DOHH2 (cell line): ENCODE results near the gene BPIFA3.

ENCODE experiments used
- EZH2phosphoT487 ChIP-seq: fragments of 200-600 bp; sonication (generic); IDR thresholded peaks from 2 replicates; pipeline ENCODE4 v1.6.1; 2017; ENCODE audit warnings: borderline replicate concordance, mild to moderate bottlenecking, antibody characterized with exemption, low read length, moderate library complexity, mixed read lengths
- TF ChIP-seq, protein P1 (sequence below): fragments of 200-600 bp; sonication (generic); IDR thresholded peaks from one replicate; pipeline ENCODE4 v1.5.1; 2014; ENCODE audit warnings: antibody characterized with exemption, mild to moderate bottlenecking, low read depth, low read length; ENCODE audit not compliant: poor library complexity, severe bottlenecking

DNA sequence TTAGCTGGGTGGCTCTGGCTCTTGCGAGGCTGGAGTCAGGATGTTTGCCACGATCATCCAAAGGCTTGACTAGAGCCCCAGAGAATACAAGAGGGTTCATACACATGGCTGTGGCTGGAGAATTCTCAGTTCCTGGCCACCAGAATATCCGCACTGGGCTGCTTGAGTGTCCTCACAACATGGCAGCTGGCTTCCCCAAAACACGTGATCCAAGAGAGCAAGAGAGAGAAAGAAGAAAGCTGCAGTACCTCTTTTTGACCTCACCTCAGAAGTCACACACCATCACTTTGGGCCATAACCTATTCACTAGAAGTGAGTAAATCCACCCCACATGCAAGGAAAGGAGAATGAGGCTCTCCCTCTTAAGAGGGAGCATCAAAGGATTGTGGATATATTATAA lies 44.3 kb downstream of the BPIFA3 start:
- TF ChIP-seq, protein P1, sequence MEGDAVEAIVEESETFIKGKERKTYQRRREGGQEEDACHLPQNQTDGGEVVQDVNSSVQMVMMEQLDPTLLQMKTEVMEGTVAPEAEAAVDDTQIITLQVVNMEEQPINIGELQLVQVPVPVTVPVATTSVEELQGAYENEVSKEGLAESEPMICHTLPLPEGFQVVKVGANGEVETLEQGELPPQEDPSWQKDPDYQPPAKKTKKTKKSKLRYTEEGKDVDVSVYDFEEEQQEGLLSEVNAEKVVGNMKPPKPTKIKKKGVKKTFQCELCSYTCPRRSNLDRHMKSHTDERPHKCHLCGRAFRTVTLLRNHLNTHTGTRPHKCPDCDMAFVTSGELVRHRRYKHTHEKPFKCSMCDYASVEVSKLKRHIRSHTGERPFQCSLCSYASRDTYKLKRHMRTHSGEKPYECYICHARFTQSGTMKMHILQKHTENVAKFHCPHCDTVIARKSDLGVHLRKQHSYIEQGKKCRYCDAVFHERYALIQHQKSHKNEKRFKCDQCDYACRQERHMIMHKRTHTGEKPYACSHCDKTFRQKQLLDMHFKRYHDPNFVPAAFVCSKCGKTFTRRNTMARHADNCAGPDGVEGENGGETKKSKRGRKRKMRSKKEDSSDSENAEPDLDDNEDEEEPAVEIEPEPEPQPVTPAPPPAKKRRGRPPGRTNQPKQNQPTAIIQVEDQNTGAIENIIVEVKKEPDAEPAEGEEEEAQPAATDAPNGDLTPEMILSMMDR: no peak
- no peak for TF ChIP-seq EZH2phosphoT487
